Mesothelial cell of epicardium (in vitro differentiated cells): ENCODE results near the gene AHNAK. TPM values are rescaled to one million over a fixed set of nuclear protein-coding genes. Genes with fewer than 3 reads are reported as not detected.

Experiments
- DNase-seq, 2 experiments: peaks; one replicate each; pipeline ENCODE4 v3.0.0; 2021; ENCODE audit warnings: low spot score in 2 of 2; ENCODE audit not compliant: unreplicated experiment in 2 of 2
- H3K27ac Mint-ChIP-seq: 2 replicates; pipeline ENCODE4 v1.8.0; 2021; ENCODE audit warnings: mixed read lengths
- H3K27me3 Mint-ChIP-seq: 2 replicates; pipeline ENCODE4 v1.8.0; 2021; ENCODE audit warnings: low read depth, mixed read lengths
- H3K36me3 Mint-ChIP-seq: 2 replicates; pipeline ENCODE4 v1.8.0; 2021; ENCODE audit warnings: mixed read lengths
- H3K4me1 Mint-ChIP-seq: 2 replicates; pipeline ENCODE4 v1.8.0; 2021; ENCODE audit warnings: mixed read lengths
- H3K4me3 Mint-ChIP-seq: 2 replicates; pipeline ENCODE4 v1.8.0; 2021; ENCODE audit warnings: mild to moderate bottlenecking, moderate library complexity, mixed read lengths
- H3K9me3 Mint-ChIP-seq: 2 replicates; pipeline ENCODE4 v1.8.0; 2021; ENCODE audit warnings: mixed read lengths
- total RNA-seq: library from RNA; stranded (reverse); gene quantifications from 3 replicates; pipeline ENCODE4 v1.2.1, GENCODE V29; 2021
- TF ChIP-seq, protein P1 (sequence below): fragments of 200-600 bp; sonication (generic); IDR thresholded peaks from one replicate; pipeline ENCODE4 v1.5.0; 2021; ENCODE audit warnings: antibody characterized with exemption; ENCODE audit not compliant: unreplicated experiment

AHNAK gene
- total RNA-seq, 1 donor from 2014 or later = 481 TPM

DNA sequence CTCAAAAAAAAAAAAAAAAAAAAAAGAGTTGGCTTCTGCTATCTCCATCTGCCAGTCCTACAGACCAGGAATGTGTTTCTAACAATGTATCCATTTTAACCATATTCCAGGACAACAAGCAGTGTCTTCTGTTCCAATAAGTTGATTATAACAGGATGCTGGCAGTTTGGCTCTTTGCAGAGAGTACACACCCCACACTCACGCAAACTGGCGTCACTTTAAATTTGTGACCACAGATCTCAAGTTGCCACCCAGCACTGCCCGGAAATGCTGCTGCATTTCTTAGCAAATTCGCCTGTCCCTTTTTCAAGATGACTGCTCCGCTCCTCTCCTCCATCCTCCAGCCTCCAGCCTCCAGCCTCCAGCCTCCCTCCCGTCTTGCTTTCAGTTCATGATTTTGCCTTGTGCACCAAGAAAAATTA, 83.5 kb downstream of the AHNAK start:
- Mint-ChIP-seq H3K27ac (no peak overlapping the region), H3K36me3 (no peaks in the 10 kb centered on the region), H3K9me3 (no peaks in the 10 kb centered on the region), H3K27me3 (no peaks in the 10 kb centered on the region), H3K4me3 (no peak overlapping the region), H3K4me1 (peaks cover 22% of the 10 kb centered on the region)
- DNase-seq = no peak
- TF ChIP-seq, protein P1, sequence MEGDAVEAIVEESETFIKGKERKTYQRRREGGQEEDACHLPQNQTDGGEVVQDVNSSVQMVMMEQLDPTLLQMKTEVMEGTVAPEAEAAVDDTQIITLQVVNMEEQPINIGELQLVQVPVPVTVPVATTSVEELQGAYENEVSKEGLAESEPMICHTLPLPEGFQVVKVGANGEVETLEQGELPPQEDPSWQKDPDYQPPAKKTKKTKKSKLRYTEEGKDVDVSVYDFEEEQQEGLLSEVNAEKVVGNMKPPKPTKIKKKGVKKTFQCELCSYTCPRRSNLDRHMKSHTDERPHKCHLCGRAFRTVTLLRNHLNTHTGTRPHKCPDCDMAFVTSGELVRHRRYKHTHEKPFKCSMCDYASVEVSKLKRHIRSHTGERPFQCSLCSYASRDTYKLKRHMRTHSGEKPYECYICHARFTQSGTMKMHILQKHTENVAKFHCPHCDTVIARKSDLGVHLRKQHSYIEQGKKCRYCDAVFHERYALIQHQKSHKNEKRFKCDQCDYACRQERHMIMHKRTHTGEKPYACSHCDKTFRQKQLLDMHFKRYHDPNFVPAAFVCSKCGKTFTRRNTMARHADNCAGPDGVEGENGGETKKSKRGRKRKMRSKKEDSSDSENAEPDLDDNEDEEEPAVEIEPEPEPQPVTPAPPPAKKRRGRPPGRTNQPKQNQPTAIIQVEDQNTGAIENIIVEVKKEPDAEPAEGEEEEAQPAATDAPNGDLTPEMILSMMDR = no peak

DNA sequence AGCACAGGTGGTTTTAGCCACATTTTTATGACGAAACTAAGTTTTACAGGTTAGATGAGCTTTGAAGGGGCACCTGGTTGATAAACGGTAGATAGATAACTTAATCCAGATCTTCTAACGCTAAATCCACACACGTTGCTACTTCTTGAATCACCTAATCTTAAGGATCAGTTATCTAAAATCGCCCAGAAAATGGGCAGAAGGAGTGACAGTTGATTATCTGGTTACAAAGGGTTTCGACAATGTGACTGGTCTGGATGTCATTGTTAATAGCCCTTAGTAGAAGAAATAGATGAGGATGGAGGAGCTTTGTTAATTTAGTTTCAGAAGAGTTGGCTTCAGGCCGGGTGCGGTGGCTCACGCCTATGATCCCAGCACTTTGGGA, 84.1 kb downstream of the AHNAK start:
- no peak overlapping the region for H3K4me3 Mint-ChIP-seq
- H3K27me3 Mint-ChIP-seq = no peaks in the 10 kb centered on the region
- no peak overlapping the region for H3K27ac Mint-ChIP-seq
- no peaks in the 10 kb centered on the region for H3K9me3 Mint-ChIP-seq
- TF ChIP-seq, protein P1 = no peak
- H3K36me3 Mint-ChIP-seq = no peaks in the 10 kb centered on the region
- no peak for DNase-seq
- H3K4me1 Mint-ChIP-seq = peaks cover 18% of the 10 kb centered on the region

DNA sequence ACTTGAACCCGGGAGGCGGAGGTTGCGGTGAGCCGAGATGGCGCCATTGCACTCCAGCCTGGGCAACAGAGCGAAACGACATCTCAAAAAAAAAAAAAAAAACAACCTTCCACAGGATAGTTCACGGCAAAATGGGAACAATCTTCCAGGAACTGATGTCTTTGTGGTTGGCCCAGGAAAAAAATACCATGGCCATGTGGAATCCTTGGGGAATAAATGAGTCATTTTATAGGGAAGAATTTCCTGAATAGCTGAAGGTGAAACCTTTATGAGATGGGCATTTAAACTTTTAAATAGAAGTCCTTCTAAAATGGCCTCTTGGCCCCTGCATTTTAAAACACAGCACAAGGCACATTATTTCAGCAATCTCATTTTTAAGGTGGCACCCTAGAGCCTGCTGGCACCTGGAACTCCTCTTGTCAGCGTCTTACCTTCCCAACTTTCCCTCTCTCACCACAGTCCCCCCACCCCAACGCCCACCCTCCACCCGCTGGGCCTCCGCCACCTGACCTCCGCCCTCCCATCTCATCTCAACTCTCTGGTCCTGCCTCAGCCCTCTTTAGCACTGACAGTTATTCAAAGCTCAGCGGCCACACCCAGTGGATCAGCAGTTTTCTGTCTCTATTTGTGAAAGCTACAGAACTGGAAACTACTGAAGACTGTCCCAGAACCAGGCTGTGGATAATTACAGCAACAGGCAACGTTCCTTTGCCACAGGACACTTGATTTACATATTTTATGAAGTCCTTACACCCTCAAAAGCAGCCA, 84.7 kb downstream of the AHNAK start:
- DNase-seq = no peak
- Mint-ChIP-seq H3K27ac (peak overlapping the region; percentile 54), H3K9me3 (no peaks in the 10 kb centered on the region), H3K4me3 (no peak overlapping the region), H3K4me1 (peaks cover 14% of the 10 kb centered on the region), H3K27me3 (no peaks in the 10 kb centered on the region), H3K36me3 (no peaks in the 10 kb centered on the region)
- TF ChIP-seq, protein P1 = no peak

DNA sequence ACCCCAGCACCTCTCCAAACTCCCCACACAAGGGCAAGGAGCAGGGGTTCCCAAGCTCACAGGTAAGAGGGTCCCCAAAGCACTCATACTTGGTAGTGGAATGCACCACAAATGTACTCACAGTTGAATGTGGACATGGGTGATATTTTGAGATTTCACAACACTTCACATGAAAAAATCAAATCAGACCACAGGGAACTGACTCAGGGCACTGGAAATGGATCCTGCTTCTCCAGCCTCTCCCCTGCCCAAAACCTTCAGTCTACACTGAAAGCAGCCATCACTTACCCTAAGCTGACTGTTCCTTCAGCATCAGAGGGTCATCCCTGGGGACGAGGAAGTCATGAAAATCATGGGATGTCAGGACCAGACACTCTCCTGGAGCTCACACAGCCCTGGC, 87.5 kb downstream of the AHNAK start:
- no peaks in the 10 kb centered on the region for H3K27me3 Mint-ChIP-seq
- no peaks in the 10 kb centered on the region for H3K36me3 Mint-ChIP-seq
- H3K27ac Mint-ChIP-seq = peak overlapping the region; percentile 16
- H3K9me3 Mint-ChIP-seq = no peaks in the 10 kb centered on the region
- no peak for DNase-seq
- H3K4me1 Mint-ChIP-seq = peaks cover 7% of the 10 kb centered on the region
- TF ChIP-seq, protein P1 = no peak
- H3K4me3 Mint-ChIP-seq = no peak overlapping the region

DNA sequence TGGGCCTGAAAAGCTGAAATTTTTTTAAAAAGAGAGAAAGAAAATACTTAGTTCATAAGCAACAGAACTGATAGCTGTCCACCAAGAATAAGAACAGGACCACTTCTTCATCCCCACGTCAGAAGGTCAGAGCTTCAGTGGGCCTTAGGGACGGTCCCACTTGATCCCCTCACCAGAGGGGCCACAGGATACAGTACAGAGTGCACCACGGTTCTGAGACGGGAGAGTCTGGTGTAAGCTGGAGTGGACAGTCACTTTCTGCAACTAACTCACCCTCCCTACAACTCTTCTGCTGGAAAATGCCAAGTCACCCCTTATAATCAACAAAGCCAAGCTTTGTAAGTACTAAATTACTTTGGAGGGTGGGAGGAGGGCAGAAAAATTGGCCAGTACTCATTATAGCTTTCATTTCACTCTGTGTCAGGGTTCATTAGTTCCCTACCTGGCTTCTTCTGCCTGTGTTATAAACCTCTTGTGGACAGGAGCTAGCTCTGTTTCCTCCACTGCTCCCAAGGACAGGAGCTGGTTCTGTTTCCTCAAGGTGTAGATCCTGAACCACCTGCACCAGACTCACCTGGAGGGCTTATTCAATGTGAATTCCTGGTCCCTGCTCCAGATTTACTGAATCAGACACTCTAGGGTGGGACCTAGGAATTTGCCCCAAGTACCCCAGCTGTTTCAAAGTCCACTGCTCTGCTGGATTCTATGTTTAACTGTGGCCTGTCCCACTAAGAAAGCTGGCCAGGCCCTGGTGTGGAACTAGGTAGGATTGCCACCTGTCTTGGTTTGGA, 88.2 kb downstream of the AHNAK start:
- H3K27ac Mint-ChIP-seq = peak overlapping the region; percentile 16

More for the DNA sequence above, 88.2 kb downstream of the AHNAK start:
- no peak overlapping the region for H3K4me3 Mint-ChIP-seq
- no peaks in the 10 kb centered on the region for H3K9me3 Mint-ChIP-seq
- H3K4me1 Mint-ChIP-seq = peaks cover 7% of the 10 kb centered on the region
- no peaks in the 10 kb centered on the region for H3K27me3 Mint-ChIP-seq
- DNase-seq = no peak
- no peaks in the 10 kb centered on the region for H3K36me3 Mint-ChIP-seq
- TF ChIP-seq, protein P1 = no peak
